Activated T-helper 1 cell treated with anti-CD3 and anti-CD28 coated beads, Interleukin-2, amount 50 U/mL, for 16 hours (primary cell): ENCODE measurements around the gene SCGB1C2.
"Not testable (repeated sequence)": the region's sequence is repeated elsewhere in the genome, so short reads cannot be mapped to it uniquely, and the experiment has no call there.

Experiments used
- DNase-seq, 2 donors: peaks; one replicate each; pipeline ENCODE4 v3.0.0-alpha.2; 2020; ENCODE audit warnings: low read depth in 1 of 2, low spot score in 1 of 2

The SCGB1C2 gene

GRCh38 chr17:148757-149156, 11.4 kb downstream of the SCGB1C2 start:
- no peak for DNase-seq

DNA sequence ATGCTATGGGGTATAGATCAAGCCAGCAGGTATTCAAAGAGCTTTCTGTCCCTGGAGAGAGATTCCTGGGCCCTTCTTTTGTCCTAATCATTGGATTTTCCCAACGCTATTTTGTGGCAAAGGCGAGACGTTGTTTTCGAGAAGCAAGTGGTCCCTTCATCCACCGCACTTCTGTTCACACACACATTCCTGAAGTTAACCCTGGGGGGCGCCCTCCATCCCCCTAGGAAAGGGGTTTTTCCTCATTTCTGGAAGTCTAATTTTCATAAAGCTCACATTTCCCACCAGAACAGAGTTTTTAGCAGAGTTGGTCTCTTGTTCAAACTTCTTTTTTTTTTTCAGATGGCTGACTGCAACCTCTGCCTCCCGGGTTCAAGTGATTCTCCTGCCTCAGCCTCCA, 11.9 kb downstream of the SCGB1C2 start:
- no peak for DNase-seq

GRCh38 chr17:149897-150584, 12.7 kb downstream of the SCGB1C2 start:
- DNase-seq, result no peak

- no peak for DNase-seq
Measured at GRCh38 chr17:151004-151403, 13.6 kb downstream of the SCGB1C2 start.

DNA sequence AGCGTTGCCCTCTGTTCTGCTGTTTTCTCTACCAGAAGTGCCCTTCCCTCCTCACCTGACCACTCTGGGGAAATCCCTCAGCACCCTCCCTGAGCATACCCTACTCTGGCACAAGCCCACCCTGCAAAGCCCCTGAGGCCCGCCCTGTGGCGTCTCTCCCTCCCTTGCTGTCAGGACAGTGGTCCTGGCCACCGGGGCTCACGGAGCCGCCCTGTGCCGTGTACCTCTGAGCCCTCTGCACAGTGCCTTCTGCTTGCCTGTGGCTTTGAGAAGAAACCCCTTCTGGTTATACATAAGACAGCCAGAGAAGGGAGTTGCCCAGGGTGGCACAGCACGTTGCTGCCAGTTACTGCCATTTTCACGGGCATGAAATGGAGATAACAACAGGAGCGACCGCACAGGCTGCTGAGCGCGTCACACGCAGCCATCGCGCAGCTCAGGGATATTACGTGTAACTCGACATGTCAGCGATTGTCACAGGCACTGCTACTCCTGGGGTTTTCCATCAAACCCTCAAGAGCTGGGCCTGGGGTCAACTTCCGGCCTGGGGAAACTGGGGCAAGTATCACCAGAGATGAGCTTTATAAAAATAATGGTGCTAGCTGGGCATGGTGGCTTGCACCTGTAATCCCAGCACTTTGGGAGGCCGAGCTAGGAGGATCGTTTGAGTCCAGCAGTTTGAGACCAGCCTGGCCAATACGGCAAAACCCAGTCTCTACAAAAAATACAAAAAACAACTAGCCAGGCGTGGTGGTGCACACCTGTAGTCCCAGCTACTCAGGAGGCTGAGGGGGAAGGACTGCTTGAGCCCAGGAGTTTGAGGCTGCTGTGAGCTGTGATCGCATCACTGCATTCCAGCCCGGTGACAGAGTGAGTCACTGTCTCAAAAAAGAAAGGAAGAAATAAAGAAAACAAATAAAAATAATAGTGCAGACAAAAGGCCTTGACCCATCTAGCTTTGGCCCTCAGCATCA, 14.8 kb downstream of the SCGB1C2 start:
- no peak for DNase-seq

DNA sequence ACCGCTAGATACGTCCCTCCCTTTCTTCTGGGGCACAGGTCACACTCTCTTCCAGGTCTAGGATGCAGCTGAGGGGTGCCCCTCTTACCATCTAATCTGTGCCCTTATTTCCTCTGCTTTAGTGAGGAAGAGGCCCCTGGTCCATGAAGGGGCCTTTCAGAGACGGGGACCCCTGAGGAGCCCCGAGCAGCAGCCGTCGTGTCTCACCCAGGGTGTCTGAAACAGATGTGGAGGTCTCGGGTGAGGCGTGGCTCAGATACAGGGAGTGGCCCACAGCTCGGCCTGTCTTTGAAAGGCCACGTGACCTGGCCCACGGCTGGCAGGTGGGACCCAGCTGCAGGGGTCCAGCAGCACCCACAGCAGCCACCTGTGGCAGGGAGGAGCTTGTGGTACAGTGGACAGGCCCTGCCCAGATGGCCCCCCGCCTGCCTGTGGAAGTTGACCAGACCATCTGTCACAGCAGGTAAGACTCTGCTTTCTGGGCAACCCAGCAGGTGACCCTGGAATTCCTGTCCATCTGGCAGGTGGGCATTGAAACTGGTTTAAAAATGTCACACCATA, 15.6 kb downstream of the SCGB1C2 start:
- no peak for DNase-seq

DNA sequence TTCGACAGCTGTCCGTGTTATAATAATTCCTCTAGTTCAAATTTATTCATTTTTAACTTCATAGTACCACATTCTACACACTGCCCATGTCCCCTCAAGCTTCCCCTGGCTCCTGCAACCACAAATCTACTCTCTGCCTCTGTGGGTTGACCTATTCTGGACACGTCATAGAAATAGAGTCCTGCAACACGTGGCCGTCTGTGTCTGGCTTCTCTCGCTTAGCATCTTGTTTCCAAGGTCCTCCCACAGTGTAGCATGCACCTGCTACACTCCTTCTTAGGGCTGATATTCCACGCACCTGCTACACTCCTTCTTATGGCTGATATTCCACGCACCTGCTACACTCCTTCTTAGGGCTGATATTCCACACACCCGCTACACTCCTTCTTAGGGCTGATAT, 16.5 kb downstream of the SCGB1C2 start:
- DNase-seq, result no peak

GRCh38 chr17:155576-155975, 18.2 kb downstream of the SCGB1C2 start:
- no peak for DNase-seq

DNA sequence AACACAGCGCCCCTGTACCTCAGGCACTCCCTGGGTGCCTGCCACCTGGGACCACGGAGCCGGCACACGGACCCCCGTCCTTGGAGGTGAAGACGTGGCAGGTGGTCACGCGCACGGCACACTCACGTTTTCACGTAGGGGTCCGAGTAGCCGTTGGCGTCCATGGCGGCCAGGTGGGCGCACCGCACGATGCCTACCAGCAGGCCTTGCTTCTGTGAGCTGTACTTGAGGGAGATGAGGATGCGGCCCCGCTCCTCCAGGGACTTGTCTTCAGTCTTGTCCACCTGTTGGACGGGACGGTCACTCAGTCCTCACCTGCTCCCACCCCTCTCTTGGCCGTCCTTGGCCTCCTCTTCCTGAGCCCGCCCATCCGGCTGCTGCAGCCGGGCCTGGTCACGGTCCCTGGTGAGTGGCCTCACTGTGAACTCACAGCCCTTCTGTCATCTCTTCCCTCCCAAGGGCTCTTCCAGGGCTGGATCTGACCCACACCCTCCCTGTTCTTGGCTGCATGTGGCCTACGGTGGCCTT, 18.8 kb downstream of the SCGB1C2 start:
- no peak for DNase-seq

DNA sequence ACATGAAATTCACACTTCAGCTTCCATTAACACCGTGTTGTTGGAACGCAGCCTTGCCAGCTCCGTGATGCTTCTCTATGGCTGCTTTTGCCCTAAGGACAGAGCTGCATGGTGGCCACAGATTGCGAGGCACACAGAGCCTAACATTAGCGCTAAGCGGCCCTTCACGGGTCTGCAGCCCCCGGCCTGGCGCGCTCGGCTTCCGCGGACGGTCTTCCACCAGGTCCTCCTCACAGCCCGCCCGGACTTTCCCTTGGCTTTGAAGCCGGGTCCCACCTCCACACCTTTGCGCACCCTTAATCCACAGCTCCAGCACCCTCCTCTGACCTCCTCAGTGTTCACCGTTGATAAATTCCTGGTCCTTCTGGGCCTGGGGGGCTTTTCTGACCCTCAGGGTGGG, 19.6 kb downstream of the SCGB1C2 start:
- no peak for DNase-seq

- DNase-seq, result no peak
Measured at GRCh38 chr17:157901-158300, 20.5 kb downstream of the SCGB1C2 start.

DNA sequence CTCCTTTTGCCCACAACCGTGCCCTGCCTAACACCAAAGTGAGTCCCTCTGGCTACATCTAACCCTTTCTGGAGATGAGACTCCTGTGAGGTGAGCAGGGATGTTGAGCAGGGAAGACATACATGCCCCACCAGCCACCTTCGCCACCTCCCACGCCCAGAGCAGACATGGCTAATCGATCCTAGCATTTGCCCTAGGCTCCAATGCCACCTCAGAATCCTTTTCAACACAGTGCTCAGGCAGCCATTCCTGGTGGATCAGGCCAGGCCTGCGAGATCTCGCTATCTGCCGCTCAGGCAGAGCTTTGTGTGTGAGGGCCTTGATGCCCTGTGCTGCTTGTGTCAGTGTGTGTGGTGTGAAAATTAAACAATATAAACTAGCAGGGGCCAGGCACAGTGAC, 21.0 kb downstream of the SCGB1C2 start:
- no peak for DNase-seq

- DNase-seq, result no peak
Measured at GRCh38 chr17:159609-160008, 22.2 kb downstream of the SCGB1C2 start.

GRCh38 chr17:160336-160735, 23.0 kb downstream of the SCGB1C2 start:
- DNase-seq, result no peak

GRCh38 chr17:161481-161880, 24.1 kb downstream of the SCGB1C2 start:
- DNase-seq, result no peak

GRCh38 chr17:162689-163088, 25.3 kb downstream of the SCGB1C2 start:
- DNase-seq, result no peak

DNA sequence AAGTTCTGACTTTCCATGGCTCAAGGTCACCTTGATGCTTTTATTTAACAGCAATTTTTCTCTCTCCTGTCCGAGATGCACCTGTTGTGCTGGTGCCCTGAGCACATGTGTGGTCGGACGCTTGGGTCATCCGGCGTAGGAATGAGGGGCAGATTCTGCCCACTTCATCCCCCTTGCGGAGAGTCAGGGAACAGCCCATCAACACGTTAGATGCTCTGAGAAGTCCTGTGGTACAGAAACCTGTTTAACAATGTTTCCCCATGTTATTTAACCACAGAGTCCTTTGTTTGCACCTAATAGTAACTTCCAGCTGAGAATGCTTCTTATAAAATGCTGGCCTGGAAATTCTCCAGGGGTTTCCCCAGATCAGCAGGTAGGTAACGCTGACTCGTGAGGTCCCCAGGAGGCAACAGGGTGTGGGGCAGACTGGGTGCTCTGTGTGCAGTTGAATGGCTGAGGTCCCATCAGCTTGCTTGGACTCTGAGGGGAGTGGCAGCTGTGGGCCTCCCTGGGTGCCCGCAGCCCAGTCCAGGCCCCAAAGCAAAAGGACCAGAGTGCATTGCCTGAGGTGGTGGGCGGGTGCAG, 26.2 kb downstream of the SCGB1C2 start:
- DNase-seq, result no peak

- DNase-seq, result no peak
Measured at GRCh38 chr17:164303-165235, 27.2 kb downstream of the SCGB1C2 start.

- no peak for DNase-seq
Measured at GRCh38 chr17:165939-166338, 28.6 kb downstream of the SCGB1C2 start.

DNA sequence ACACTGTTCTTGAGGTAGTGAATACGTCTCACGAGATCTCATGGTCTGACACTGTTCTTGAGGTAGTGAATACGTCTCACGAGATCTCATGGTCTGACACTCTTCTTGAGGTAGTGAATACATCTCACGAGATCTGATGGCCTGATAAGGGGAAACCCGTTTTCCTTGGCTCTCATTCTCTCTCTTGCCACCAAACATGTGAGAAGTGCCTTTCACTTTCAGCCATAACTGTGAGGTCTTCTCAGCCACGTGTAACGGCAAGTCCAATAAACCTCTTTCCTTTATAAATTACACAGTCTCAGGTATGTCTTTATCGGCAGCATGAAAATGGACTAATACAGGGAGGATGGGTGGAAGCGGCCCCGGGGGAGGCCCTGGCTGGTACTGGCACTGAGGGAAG, 31.2 kb downstream of the SCGB1C2 start:
- DNase-seq, result not testable (repeated sequence)
